ENCODE data around the gene PRPF6. TPM values are rescaled to one million over a fixed set of nuclear protein-coding genes. Genes with fewer than 3 reads are reported as not detected.

PRPF6 gene
- polyA plus RNA-seq, 2 of the 4 experiments (the other 2 are of a cell fraction) = 42.8 to 47.2 TPM

DNA sequence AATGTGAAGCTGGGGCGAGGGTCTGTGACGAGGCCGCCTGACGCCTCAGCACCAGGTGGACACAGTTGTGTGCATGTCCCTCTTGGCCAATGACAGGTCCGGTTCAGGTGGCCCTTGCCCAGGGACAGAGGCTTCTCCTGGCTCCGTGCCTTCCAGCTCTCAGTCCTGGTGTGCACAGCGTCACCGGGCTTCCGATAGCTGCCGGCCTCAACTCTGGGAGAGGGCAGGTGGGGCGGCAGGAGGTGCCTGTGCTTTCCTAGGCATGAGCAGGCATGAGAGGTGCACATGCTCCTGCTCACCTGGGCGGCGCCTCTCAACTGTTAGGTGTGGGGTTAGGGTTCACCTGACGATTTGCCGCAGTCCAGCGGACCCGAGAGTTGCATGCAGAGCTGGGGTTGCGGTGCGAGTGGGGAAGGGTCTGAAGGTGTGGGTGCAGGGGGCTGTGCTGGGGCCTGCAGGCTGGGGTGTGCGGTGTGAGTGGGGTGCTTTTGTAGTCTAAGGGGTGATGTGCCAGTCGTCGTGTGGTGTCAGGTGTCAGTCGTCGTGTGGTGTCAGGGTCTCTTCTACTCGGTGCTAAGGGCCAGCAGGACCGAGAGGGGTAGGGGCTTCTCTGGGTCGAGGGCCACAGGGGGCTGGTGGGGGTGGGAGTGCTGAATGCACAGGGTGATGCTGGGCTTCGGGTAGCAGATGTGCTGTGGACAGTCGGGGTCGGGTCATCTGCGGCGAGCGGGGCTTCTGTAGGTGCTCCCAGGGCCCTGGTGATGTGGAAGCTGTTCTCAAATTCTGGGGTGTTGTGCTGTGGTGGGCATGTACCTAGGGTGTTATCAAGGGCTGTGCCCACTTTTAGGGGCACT lies 72.3 kb downstream of the PRPF6 start:
- H3K9me3 ChIP-seq = no peaks in the 10 kb centered on the region
- 90% methylated on average over 28 of the region's 33 CpGs for WGBS (ENCODE audit: missing lambda C conversion rate)
- ChIA-PET CTCF (interaction anchor here (0.5 to 6.1 kb wide), 13 partner anchors 9 to 515 kb away, joined by 3 to 85 read pairs (median 5); partner anchors contain the start of genes RGS19 and TCEA2), POLR2A (interaction anchor here (6.5 kb wide), 1 partner anchor 9 kb away, joined by 29 read pairs; the partner anchor contains the start of gene TCEA2)
- FAIRE-seq = no peak
- no peak overlapping the region for H3K4me2 ChIP-seq
- H3K27ac ChIP-seq = no peak overlapping the region
- TF ChIP-seq RFX5 (IDR thresholded peaks at IDR 0.05) (no peak), RAD21 (conservative IDR thresholded peaks at IDR 0.05 in 1 of 2, IDR thresholded peaks at IDR 0.05 in 1 of 2) (no peak), NR3C1 (IDR thresholded peaks at IDR 0.05) (no peak), JUNB (IDR thresholded peaks at IDR 0.05) (no peak), HES2 (IDR thresholded peaks at IDR 0.05) (no peak), HOXA7 (CRISPR knock-in tag; IDR thresholded peaks at IDR 0.05) (no peak), EHMT2 (IDR thresholded peaks at IDR 0.05; ENCODE audit: low read depth) (no peak), NFE2L2 (conservative IDR thresholded peaks at IDR 0.05; ENCODE audit: low read length) (no peak), TP53 (CRISPR knock-in tag; IDR thresholded peaks at IDR 0.05) (no peak), EP300 (IDR thresholded peaks at IDR 0.05) (no peak), RCOR1 (IDR thresholded peaks at IDR 0.05; ENCODE audit: low read depth, low read length) (no peak), BCL3 (IDR thresholded peaks at IDR 0.05) (no peak), PHF8 (IDR thresholded peaks at IDR 0.05; ENCODE audit: borderline replicate concordance, low read depth) (no peak), NPAS2 (CRISPR knock-in tag; IDR thresholded peaks at IDR 0.05; ENCODE audit: borderline replicate concordance) (no peak), TFCP2L1 (CRISPR knock-in tag; IDR thresholded peaks at IDR 0.05) (no peak), HOXB5 (CRISPR knock-in tag; IDR thresholded peaks at IDR 0.05) (no peak)
- TF ChIP-seq, protein P1, sequence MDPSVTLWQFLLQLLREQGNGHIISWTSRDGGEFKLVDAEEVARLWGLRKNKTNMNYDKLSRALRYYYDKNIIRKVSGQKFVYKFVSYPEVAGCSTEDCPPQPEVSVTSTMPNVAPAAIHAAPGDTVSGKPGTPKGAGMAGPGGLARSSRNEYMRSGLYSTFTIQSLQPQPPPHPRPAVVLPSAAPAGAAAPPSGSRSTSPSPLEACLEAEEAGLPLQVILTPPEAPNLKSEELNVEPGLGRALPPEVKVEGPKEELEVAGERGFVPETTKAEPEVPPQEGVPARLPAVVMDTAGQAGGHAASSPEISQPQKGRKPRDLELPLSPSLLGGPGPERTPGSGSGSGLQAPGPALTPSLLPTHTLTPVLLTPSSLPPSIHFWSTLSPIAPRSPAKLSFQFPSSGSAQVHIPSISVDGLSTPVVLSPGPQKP (IDR thresholded peaks at IDR 0.05; ENCODE audit: low read depth, low read length) = no peak
- TF ChIP-seq, protein P2, sequence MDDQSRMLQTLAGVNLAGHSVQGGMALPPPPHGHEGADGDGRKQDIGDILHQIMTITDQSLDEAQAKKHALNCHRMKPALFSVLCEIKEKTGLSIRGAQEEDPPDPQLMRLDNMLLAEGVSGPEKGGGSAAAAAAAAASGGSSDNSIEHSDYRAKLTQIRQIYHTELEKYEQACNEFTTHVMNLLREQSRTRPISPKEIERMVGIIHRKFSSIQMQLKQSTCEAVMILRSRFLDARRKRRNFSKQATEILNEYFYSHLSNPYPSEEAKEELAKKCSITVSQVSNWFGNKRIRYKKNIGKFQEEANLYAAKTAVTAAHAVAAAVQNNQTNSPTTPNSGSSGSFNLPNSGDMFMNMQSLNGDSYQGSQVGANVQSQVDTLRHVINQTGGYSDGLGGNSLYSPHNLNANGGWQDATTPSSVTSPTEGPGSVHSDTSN (IDR thresholded peaks at IDR 0.05) = no peak
- TF ChIP-seq, protein P3, sequence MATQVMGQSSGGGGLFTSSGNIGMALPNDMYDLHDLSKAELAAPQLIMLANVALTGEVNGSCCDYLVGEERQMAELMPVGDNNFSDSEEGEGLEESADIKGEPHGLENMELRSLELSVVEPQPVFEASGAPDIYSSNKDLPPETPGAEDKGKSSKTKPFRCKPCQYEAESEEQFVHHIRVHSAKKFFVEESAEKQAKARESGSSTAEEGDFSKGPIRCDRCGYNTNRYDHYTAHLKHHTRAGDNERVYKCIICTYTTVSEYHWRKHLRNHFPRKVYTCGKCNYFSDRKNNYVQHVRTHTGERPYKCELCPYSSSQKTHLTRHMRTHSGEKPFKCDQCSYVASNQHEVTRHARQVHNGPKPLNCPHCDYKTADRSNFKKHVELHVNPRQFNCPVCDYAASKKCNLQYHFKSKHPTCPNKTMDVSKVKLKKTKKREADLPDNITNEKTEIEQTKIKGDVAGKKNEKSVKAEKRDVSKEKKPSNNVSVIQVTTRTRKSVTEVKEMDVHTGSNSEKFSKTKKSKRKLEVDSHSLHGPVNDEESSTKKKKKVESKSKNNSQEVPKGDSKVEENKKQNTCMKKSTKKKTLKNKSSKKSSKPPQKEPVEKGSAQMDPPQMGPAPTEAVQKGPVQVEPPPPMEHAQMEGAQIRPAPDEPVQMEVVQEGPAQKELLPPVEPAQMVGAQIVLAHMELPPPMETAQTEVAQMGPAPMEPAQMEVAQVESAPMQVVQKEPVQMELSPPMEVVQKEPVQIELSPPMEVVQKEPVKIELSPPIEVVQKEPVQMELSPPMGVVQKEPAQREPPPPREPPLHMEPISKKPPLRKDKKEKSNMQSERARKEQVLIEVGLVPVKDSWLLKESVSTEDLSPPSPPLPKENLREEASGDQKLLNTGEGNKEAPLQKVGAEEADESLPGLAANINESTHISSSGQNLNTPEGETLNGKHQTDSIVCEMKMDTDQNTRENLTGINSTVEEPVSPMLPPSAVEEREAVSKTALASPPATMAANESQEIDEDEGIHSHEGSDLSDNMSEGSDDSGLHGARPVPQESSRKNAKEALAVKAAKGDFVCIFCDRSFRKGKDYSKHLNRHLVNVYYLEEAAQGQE (IDR thresholded peaks at IDR 0.05) = no peak
- H3K4me3 ChIP-seq = no peak overlapping the region
- peaks cover 55% of the 10 kb centered on the region for H3K4me1 ChIP-seq
- ATAC-seq = no peak
- no peak for DNase-seq (ENCODE audit: low read depth in 1 of 2, low spot score in 1 of 2)
